WERI-Rb-1 (cell line): ENCODE results near the gene NIN.

Experiments used
- DNase-seq: peaks from one replicate; pipeline ENCODE4 v3.0.0-alpha.2; 2020
- H3K27ac ChIP-seq: fragments of 250-450 bp; sonication (Bioruptor Pico); 2 replicates; pipeline ENCODE4 v1.5.1; 2020; ENCODE audit warnings: mild to moderate bottlenecking, moderate library complexity
- H3K27me3 ChIP-seq: fragments of 250-450 bp; sonication (Bioruptor Pico); 2 replicates; pipeline ENCODE4 v1.5.1; 2021; ENCODE audit warnings: mild to moderate bottlenecking, low read depth, moderate library complexity; ENCODE audit not compliant: insufficient read depth, severe bottlenecking
- H3K36me3 ChIP-seq: fragments of 250-450 bp; sonication (Bioruptor Pico); 2 replicates; pipeline ENCODE4 v1.5.1; 2020; ENCODE audit warnings: mild to moderate bottlenecking, moderate library complexity
- H3K4me3 ChIP-seq: 2 replicates; pipeline ENCODE4 v1.5.1; 2011; ENCODE audit warnings: low read depth, mild to moderate bottlenecking, control low read depth, low read length
- H3K9me3 ChIP-seq: fragments of 250-450 bp; sonication (Bioruptor Pico); 2 replicates; pipeline ENCODE4 v1.5.1; 2021; ENCODE audit warnings: mild to moderate bottlenecking, moderate library complexity; ENCODE audit not compliant: severe bottlenecking
- CTCF ChIP-seq: IDR thresholded peaks from 2 replicates; pipeline ENCODE4 v1.5.1; 2011; ENCODE audit warnings: low read depth, mild to moderate bottlenecking, control low read depth, inconsistent platforms, low read length

Gene NIN

GRCh38 chr14:50859296-50859624 is 28.3 kb upstream of the NIN start:
- no peak for TF ChIP-seq CTCF
- Histone ChIP-seq H3K9me3 (no peaks in the 10 kb centered on the region), H3K27me3 (no peaks in the 10 kb centered on the region), H3K36me3 (no peaks in the 10 kb centered on the region), H3K27ac (no peak overlapping the region), H3K4me3 (peak overlapping the region; percentile 52)
- no peak for DNase-seq

GRCh38 chr14:50856660-50857059 is 25.7 kb upstream of the NIN start:
- Histone ChIP-seq H3K36me3 (no peaks in the 10 kb centered on the region), H3K27ac (no peak overlapping the region), H3K27me3 (no peaks in the 10 kb centered on the region), H3K9me3 (no peaks in the 10 kb centered on the region), H3K4me3 (no peak overlapping the region)
- DNase-seq, result no peak
- TF ChIP-seq CTCF, result no peak

- Histone ChIP-seq H3K9me3 (no peaks in the 10 kb centered on the region), H3K27ac (no peak overlapping the region), H3K27me3 (no peaks in the 10 kb centered on the region), H3K36me3 (no peaks in the 10 kb centered on the region), H3K4me3 (no peak overlapping the region)
- DNase-seq, result no peak
- TF ChIP-seq CTCF, result no peak
Observed at GRCh38 chr14:50855558-50855957, 24.6 kb upstream of the NIN start.

- TF ChIP-seq CTCF, result no peak
- no peak for DNase-seq
- Histone ChIP-seq H3K36me3 (no peaks in the 10 kb centered on the region), H3K4me3 (no peak overlapping the region), H3K27ac (no peak overlapping the region), H3K27me3 (no peaks in the 10 kb centered on the region), H3K9me3 (no peaks in the 10 kb centered on the region)
Observed at GRCh38 chr14:50854521-50854920, 23.6 kb upstream of the NIN start.

GRCh38 chr14:50853891-50854290 is 22.9 kb upstream of the NIN start:
- H3K27ac ChIP-seq, result no peak overlapping the region
- no peaks in the 10 kb centered on the region for H3K36me3 ChIP-seq
- TF ChIP-seq CTCF, result no peak
- no peak for DNase-seq
- H3K27me3 ChIP-seq, result no peaks in the 10 kb centered on the region
- no peak overlapping the region for H3K4me3 ChIP-seq
- H3K9me3 ChIP-seq, result no peaks in the 10 kb centered on the region

- no peaks in the 10 kb centered on the region for H3K27me3 ChIP-seq
- no peak overlapping the region for H3K4me3 ChIP-seq
- no peaks in the 10 kb centered on the region for H3K36me3 ChIP-seq
- TF ChIP-seq CTCF, result no peak
- no peak overlapping the region for H3K27ac ChIP-seq
- H3K9me3 ChIP-seq, result no peaks in the 10 kb centered on the region
- DNase-seq, result no peak
Observed at GRCh38 chr14:50846226-50846880, 15.4 kb upstream of the NIN start.
